Gastrocnemius medialis (tissue), 4 donors: ENCODE data around the gene PSMA8.

ENCODE experiments used
- POLR2A ChIP-seq, 2 donors: fragments of 450-650 bp; IDR thresholded peaks; one replicate each; pipeline ENCODE4 v1.6.1; 2017; ENCODE audit warnings: antibody characterized with exemption in 2 of 2, mild to moderate bottlenecking in 2 of 2, moderate library complexity in 2 of 2
- TF ChIP-seq, protein P1 (sequence below), 5 experiments: fragments of 450-650 bp in 3 of 5; fragments of 200-600 bp in 2 of 5; sonication (generic) in 2 of 5; IDR thresholded peaks in 4 of 5; conservative IDR thresholded peaks in 1 of 5; 1 replicate in 4 of 5; 2 replicates in 1 of 5; pipeline ENCODE4 v1.5.1; 2016 to 2019; ENCODE audit warnings: antibody characterized with exemption in 5 of 5, mild to moderate bottlenecking in 3 of 5, moderate library complexity in 3 of 5

DNA sequence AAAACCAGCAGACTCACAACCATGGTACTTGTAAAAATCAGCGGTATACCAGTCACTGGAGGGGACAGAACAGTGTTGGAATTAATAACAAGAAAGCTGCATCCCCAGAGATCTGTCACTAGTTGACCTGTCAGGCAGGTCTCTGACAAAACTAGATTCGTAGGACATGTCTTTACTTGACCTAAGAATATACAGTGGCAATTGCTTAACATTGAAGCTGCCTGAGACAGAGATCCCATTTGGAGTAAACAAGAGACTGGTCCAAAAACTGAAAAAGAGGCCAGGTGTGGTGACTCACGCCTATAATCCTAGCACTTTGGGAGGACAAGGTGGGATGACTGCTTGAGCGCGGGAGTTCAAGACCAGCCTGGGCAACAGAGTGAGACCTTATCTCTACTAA, 36.1 kb upstream of the PSMA8 start:
- TF ChIP-seq POLR2A (IDR thresholded peaks at IDR 0.05) = no peak
- TF ChIP-seq, protein P1, sequence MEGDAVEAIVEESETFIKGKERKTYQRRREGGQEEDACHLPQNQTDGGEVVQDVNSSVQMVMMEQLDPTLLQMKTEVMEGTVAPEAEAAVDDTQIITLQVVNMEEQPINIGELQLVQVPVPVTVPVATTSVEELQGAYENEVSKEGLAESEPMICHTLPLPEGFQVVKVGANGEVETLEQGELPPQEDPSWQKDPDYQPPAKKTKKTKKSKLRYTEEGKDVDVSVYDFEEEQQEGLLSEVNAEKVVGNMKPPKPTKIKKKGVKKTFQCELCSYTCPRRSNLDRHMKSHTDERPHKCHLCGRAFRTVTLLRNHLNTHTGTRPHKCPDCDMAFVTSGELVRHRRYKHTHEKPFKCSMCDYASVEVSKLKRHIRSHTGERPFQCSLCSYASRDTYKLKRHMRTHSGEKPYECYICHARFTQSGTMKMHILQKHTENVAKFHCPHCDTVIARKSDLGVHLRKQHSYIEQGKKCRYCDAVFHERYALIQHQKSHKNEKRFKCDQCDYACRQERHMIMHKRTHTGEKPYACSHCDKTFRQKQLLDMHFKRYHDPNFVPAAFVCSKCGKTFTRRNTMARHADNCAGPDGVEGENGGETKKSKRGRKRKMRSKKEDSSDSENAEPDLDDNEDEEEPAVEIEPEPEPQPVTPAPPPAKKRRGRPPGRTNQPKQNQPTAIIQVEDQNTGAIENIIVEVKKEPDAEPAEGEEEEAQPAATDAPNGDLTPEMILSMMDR (IDR thresholded peaks at IDR 0.05 in 4 of 5, conservative IDR thresholded peaks at IDR 0.05 in 1 of 5) = no peak
